ENCODE measurements around the gene KAT5. TPM values are rescaled to one million over a fixed set of nuclear protein-coding genes. Genes with fewer than 3 reads are reported as not detected.

Gene KAT5
- total RNA-seq, 2 donors from 2014 or later: 38.9 to 45.5 TPM

Small RNA genes within 50 kb of the gene (small RNA-seq; reads per million reads assigned to genes)
- not detected for gene RN7SL309P

Other genes starting within 250 kb of the KAT5 start
- gene MALAT1, start 213.2 kb upstream of the KAT5 start, total RNA-seq: over 10,000 TPM; 10,129 to 14,092 TPM
- gene SCYL1, start 187.2 kb upstream of the KAT5 start, total RNA-seq: 10 to 100 TPM; 55.0 to 62.3 TPM
- gene LTBP3, start 153.9 kb upstream of the KAT5 start, total RNA-seq: 100 to 1,000 TPM; 131 to 330 TPM
- 10 to 100 TPM; 39.2 to 66.9 TPM for gene ZNRD2, start 141.8 kb upstream of the KAT5 start, total RNA-seq
- gene FAM89B, start 139.7 kb upstream of the KAT5 start, total RNA-seq: 100 to 1,000 TPM in 1 of 2 donors, 10 to 100 TPM in 1; 44.8 to 116 TPM
- gene EHBP1L1, start 136.2 kb upstream of the KAT5 start, total RNA-seq: 10 to 100 TPM; 35.0 to 76.1 TPM
- gene KCNK7, start 116.5 kb upstream of the KAT5 start, total RNA-seq: 1 to 10 TPM in 1 of 2 donors, under 1 TPM in 1; 0.66 to 1.0 TPM
- 10 to 100 TPM; 31.6 to 94.9 TPM for gene MAP3K11, start 98.0 kb upstream of the KAT5 start, total RNA-seq
- gene PCNX3, start 96.5 kb upstream of the KAT5 start, total RNA-seq: 10 to 100 TPM; 21.8 to 56.7 TPM
- gene SIPA1, start 74.2 kb upstream of the KAT5 start, total RNA-seq: 10 to 100 TPM; 23.6 to 29.3 TPM
- gene RELA, start 49.3 kb upstream of the KAT5 start, total RNA-seq: 10 to 100 TPM; 27.5 to 45.8 TPM
- gene RNASEH2C, start 8.5 kb downstream of the KAT5 start, total RNA-seq: 100 to 1,000 TPM in 1 of 2 donors, 10 to 100 TPM in 1; 45.4 to 112 TPM
- gene AP5B1, start 68.7 kb downstream of the KAT5 start, total RNA-seq: 10 to 100 TPM; 18.2 to 33.9 TPM
- 1 to 10 TPM in 1 of 2 donors, under 1 TPM in 1; 0.78 to 1.3 TPM for gene OVOL1, start 74.8 kb downstream of the KAT5 start, total RNA-seq
- under 1 TPM in 1 of 2 donors, not detected in 1; 0.26 TPM for gene SNX32, start 121.7 kb downstream of the KAT5 start, total RNA-seq
- gene CFL1, start 145.9 kb downstream of the KAT5 start, total RNA-seq: 100 to 1,000 TPM; 190 to 412 TPM
- gene MUS81, start 148.2 kb downstream of the KAT5 start, total RNA-seq: 10 to 100 TPM; 38.2 to 40.5 TPM
- 10 to 100 TPM; 16.2 to 25.4 TPM for gene EFEMP2, start 160.5 kb downstream of the KAT5 start, total RNA-seq
- gene CTSW, start 167.6 kb downstream of the KAT5 start, total RNA-seq: under 1 TPM; 0.33 to 0.78 TPM
- gene FIBP, start 176.2 kb downstream of the KAT5 start, total RNA-seq: 10 to 100 TPM; 40.2 to 49.5 TPM
- 10 to 100 TPM; 49.8 to 54.5 TPM for gene CCDC85B, start 178.4 kb downstream of the KAT5 start, total RNA-seq
- 10 to 100 TPM in 1 of 2 donors, under 1 TPM in 1; 0.52 to 17.8 TPM for gene FOSL1, start 188.1 kb downstream of the KAT5 start, total RNA-seq
- 10 to 100 TPM; 10.4 to 17.8 TPM for gene C11orf68, start 206.8 kb downstream of the KAT5 start, total RNA-seq
- gene DRAP1, start 207.2 kb downstream of the KAT5 start, total RNA-seq: 10 to 100 TPM; 29.6 to 91.6 TPM
- not detected for gene TSGA10IP, start 233.2 kb downstream of the KAT5 start, total RNA-seq
- 10 to 100 TPM; 27.5 to 60.6 TPM for gene SART1, start 249.5 kb downstream of the KAT5 start, total RNA-seq

Data from body of pancreas (tissue), 2 donors.